NCI-H748 treated with DMSO at 0.1 percent for 48 hours (cell line): ENCODE data around the gene ST3GAL4.
"Not testable (repeated sequence)": the region's sequence is repeated elsewhere in the genome, so short reads cannot be mapped to it uniquely, and the experiment has no call there.

Experiments
- DNase-seq: peaks from one replicate; lab custom pipeline; 2025; lab: John Stamatoyannopoulos, UW

Gene ST3GAL4

DNA sequence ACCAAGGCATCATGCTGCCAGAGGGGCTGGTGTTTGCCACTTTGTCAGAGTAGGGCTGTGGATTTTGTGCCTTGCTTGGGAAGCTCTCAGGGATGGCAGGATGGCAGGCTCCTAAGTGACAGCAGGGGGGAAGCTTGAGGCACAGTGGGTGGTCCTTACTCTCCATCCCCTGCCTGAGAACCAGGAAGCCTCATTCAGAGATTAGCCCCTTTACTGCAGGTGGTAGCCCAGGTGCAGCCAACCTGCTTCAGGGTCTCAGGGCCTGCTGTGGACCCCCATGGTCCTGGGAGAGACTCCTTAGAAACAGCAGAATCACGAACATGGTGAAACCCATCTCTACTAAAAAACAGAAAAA lies 8.9 kb upstream of the ST3GAL4 start:
- no peak for DNase-seq

DNA sequence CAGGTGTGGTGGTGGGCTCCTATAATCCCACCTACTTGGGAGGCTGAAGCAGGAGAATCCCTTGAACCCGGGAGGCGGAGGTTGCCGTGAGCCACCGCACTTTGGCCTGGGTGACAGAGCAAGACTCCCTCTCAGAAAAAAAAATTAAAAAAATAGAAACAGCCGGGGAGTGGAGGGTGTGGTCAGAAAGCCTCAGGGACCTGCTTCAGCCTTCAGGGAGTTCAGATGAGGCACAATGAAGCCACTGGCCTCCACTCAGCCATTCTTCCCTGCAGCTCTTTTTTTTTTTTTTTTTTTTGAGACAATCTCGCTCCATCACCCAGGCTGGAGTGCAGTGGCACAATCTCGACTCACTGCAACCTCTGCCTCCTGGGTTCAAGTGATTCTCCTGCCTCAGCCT lies 8.5 kb upstream of the ST3GAL4 start:
- DNase-seq = not testable (repeated sequence)

DNA sequence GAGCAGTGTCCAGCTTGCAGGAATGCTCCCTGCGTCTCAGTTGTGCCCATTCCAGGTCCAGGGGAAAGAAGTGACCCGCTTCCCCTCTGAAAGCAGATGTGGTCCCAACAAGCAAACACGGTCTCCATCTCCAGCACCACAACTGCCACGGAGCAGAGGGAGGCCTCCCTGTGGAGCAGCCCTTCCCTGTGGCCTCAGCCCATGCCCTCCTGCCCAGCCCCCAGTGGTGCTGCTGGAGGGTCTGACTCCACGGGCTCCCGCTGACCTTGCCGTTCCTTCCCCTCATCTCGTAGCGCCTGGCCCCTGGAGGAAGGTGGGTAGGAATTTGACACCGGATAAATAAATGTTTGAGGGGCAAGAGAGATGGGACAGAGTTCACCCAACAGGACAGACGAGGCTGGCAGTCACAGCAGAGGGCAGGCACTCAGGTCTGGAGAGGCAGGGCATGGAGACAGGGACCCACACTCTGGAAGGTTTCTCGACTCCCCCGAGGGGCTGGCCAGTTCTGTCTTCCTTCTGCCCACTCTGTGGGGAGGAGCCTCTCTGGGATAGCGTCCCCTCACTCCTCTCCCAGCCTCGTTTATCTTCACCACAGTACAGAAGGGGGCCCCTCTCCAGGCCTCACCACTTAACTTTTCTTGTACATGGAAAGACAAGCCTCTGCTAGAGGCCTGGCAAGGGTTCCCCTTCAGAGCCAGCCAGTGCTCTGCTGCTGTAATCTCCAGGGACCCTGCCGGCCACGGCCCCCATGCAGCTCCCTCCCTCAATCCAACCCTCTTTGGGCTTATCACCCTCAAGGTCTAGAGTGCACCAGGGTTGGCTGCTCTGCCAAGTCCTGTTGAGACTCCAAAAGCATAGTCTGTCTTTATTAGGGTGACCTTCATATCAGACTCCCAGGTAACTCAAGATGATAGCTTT lies 7.5 kb upstream of the ST3GAL4 start:
- DNase-seq = no peak

DNA sequence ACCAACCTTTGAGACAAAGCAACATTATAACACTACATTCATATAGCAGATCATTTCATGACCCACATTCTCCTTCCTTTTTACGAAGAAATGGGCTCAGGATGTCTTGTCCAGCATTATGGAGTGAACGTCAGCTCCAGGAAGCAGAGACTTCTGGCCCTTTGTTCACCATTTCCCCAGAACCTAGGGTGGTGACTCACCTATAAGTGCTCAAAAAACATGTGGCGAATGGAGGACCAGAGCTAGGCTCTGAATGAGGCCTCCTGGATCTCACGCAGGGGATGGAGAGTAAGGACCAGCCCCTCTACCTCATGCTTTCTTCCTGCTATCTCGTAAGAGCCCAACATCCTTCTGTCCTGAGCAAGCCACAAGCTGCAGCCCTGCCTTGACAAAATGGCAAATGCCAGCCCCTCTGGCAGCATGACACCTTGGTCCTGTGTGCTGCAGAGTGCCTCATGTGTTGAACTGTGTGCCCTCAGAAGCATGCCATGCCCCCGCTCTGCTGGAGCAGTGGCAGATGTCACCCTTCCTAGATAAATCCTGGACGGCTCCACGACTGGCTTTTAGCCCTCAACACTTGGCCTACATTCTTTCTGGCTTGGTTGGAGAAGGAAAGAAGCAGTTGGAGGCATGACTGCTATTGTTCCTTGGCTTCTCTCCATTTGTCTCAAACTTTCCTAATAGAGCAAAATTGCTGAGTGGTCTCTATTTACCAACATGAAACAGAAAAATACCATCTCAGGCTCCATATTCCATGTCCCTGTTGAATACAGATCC lies 6.5 kb upstream of the ST3GAL4 start:
- DNase-seq = no peak

DNA sequence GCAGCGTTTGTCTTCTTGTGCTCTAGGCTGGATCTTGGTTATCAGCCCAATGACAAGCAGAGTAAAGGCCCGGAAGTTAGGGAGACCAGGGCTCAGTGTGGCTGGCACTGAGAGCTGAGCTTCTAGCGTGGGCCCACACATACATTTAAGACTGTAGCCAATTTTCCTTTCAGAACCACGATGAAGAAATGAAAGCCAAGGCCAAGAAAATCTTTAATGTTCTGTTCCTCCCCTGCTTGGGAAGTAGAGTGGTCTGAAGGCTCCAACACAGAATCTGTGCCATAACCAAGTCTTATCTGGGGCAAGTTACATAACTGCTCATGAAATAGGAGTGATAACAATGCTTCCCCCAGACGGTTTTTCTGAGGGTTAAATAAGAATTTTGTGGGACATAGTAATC lies 4.7 kb upstream of the ST3GAL4 start:
- no peak for DNase-seq

DNA sequence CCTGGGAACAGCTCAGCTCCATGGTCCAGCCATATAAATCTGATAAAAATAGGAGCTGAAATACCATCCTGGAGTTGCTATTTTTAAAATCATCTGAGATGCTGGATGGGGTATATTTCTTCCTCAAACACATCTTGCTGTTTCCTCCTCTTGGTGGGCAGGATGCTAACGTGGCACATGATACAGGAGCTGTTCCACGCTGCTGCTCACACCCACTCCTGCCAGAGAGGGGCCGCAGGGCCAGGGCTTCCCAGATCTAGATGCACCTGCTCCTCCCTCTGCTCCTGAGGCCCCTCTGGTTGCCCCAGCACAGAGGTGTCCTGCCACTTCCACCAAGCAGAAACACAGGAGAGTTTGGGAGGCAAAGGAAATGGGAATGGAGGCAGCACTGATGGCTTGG lies 3.3 kb upstream of the ST3GAL4 start:
- no peak for DNase-seq

DNA sequence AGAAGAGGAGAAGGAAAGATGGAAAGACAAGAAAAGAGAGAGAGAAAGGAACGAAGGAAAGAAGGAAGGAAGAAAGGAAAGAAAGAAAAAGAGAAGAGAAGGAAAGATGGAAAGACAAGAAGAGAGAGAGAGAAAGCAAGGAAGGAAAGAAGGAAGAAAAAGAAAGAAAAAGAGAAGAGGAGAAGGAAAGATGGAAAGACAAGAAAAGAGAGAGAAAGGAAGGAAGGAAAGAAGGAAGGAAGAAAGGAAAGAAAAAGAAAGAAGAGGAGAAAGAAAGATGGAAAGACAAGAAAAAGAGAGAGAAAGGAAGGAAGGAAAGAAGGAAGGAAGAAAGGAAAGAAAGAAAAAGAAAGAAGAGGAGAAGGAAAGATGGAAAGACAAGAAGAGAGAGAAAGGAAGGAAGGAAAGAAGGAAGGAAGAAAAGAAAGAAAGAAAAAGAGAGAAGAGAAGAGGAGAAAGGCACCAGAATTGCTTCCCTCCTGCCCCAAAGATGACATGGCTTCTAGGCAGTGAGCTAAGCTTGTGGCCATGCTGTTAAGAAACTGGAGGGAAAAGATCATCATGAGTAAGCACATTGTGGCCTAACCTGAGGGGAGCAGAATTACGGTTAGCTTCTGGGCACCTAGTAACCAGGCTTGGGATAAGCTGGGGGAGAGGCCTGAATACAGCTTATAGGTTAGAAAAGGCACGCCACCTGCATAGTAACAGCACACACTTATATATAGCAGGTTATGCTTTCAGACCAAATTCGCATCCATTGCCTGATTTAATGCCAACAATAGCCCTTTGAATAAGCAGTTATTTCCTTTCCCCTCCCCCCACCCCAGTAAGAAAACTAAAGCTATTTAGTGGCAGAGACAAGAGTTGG lies 2.3 kb upstream of the ST3GAL4 start:
- DNase-seq = no peak

DNA sequence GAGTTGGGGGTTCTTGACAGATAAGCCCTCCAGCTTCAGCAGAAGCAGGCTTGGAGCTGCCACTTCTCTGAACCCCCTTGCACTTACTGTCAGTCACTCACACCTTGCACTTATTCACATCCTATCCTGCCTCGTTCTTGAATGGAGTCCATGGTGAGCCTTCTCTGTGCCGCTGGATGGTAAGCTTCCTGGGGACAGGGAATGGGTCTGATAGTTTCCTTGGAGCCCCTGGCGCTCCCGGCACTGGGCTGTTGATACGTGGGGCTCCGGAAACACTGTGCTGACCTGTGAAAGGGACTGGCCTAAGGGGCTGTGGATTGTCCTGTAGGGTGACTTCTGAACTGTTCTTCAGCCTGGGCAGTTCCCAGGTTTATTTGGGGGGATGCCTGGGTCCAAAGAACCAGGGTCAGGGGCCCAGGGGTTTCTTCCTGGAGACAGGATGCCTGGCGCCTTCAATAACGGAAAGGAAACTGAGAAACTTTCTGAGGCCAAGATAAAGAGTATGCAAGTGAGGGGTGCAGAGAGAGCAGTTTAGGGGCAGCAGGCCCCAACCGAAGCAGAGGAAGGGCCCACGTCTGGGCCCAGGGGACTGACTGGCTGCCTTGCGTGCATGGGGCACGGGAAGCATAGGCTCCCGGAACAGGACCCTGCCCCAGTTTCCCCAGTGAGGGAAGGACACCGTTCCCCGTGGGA lies 709 bp upstream of the ST3GAL4 start:
- no peak for DNase-seq

DNA sequence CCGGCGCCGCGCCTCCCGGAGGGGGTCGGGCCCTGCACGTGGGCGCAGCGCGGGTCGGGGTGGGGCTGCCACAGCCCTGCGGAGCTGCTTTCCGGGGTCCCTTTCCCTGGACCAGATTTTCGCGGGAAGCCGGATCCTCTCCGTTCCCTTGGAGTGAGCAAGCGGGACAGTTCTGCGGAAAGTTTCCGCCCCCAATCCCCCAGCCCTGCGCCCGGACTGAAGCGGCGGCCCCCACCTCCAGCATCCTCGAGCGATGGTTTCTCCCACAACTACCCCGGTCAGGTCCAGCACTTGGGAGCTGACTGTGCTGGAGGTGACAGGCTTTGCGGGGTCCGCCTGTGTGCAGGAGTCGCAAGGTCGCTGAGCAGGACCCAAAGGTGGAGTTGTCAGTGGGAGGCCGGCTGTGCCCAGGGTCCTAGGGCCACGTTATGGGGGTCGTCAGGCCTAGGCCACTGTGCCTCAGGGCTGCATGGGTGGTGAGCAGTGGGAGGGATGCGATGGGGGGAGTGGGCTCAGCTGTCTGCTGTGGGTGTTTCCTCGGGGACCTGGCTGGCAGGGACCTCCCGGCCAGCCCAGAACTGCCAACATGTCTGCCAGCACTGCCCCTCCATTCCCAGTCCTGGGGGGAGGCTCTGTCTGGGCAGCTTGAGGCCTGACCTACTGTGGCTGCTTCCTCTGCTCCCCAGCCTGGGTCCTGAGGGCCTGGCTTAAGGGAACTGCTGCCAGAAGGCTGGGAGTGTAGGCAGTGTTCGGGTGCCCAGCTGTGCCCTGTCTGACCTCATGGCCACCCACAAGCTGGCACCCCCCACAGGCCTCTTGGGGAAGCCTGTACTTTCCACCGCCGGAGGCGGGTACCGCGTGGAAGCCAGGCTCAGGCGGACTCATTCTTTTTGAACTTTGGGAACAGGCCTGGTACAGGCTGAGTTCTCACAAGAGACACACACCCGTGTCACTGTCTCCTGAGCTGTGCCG lies 726 bp downstream of the ST3GAL4 start:
- DNase-seq = no peak

DNA sequence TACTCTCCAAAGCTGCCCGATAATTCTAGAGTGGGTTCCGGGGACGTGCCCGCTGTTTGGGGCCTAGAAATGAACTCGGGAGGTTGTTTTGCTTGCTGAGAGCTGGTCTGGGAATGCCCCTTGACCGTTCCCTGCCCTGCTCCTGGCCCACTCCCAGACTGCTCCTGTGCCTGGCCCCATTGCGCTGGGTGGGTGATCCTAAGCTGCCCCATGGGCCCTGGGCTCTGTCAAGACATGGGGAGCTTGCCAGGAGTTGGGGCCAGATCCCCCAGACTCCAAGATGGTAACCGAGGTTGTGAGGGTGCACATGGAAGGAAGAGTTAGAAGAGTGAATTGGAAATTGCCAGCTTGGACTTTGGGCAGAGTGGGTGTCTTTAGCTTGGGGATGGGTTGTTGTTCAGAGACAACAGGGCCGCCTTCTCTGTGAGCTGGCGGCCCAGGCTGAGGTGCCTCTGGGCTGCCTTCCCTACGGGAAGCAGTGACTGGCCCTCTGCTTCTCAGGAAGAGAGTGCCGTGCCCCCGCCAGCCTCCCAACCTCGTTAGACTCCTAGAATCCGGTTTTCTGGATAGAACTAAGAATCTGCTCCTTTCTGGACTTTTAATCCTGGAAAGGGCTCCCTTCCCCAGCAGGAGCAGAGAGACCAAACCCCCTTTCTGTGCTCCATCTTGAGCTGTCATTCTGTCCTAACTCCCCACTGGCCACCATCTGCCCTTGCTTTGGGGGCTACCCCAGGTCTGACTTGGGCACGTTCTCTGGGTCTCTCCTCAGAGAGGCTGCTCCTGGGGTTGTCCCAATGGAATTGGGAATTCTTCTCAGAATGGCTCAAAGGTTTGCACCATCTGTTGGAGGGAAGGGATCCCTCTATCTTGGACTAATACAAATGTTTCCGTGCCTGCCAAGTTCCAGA lies 1.8 kb downstream of the ST3GAL4 start:
- DNase-seq = no peak

DNA sequence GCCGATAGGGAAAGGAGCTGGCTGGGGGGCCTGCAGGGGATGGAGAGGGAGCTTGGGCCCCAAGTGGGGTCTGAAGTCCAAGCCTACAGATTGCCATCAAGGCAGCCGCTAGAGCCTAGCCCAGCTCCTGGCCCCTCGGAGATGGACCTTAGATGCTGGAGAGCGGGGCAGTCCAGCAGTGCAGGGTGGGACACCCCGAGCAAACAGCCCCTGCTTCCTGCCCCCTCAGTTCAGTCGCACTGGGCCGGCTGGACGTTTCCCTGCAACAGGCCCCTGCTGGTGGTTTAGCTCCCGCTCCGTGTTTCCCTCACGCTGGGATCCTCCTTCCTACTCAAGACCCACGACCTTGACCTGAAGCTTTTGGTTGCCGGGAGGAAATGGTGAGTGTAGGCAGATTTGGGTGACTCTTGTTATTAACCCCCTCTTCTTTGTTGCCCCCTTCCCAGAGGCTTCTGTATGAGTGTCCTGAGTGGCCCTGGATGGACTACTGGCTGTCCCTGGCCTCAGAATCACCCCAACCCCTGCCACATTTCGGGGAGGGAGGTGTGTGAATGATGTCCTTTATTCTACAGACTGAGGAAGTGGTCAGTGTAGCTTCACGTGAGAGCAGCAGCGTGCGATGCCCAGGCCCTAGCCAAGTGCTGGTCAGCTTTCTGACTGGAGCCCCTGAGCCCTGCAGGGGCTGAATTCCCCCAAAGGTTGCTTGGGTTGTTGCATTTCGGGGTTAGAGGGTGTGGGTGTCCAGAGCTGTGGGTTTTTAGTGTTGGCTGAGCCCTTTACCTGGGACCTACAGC lies 2.7 kb downstream of the ST3GAL4 start:
- no peak for DNase-seq

DNA sequence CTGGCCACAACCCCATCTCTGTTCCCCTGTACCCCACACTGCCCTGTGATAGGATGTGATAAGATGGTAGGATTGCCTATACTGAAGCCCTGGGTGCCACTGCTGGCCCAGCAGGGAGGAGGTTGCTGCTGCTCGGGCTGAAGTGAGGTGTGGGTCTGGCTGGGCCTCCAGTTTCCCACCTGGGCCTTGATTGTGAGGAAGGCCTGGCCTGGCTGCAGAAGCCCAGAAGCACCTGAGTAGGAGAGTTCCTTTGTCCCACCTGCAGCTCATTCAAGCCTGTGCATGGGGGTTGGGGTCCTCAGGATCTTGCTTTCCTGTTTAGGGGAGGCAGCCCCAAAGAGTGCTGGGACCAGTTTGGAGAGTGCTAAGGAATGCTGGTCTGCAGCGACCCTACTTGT lies 3.3 kb downstream of the ST3GAL4 start:
- no peak for DNase-seq

DNA sequence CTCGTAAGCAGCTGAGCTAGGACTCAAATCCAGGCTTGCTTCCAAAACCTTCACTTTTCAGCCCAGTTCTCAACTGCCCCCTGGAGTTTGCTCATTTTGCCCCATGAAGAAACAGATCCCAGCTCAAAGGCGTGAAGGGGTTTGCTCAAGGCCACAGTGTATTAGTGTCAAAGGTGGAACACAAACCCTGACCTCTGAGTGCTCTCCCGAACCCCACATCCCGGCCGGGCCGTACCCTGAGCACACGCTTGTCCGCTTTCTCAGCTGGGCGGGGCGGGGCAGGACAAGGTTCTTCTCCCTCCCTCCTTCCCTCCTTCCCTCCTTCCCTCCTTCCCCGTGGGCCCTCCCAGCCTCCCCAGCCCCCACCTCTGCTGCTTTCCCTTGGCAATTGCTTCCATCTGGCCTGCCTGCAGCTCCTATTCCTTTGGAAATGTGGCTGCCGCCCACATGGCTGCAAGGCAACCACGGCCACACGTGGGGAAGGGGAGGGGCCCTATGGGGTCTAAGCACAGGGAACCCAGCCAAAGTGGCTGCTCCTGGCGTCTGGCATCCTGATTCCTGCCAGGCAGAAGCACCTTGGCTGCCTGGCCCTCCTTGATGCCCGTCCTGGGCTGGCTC lies 4.1 kb downstream of the ST3GAL4 start:
- no peak for DNase-seq

DNA sequence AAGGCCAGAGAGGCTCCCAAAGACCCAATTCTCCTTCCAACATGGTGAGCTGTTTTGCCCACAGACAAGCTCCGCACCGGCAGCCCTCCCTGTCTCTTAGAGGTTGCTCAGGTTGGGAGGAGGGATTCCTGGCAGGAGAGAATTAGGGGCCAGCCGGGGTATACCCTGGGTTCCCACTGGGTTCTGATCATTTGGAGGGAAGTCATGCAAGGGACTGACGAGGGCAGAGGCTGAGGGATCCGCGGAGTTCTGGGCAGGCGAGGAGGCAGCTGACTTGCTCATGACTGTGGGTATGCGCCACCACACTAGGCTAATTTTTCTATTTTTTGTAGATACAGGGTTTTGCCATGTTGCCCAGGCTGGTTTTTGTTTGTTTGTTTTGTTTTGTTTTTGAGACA lies 4.6 kb downstream of the ST3GAL4 start:
- DNase-seq = no peak

DNA sequence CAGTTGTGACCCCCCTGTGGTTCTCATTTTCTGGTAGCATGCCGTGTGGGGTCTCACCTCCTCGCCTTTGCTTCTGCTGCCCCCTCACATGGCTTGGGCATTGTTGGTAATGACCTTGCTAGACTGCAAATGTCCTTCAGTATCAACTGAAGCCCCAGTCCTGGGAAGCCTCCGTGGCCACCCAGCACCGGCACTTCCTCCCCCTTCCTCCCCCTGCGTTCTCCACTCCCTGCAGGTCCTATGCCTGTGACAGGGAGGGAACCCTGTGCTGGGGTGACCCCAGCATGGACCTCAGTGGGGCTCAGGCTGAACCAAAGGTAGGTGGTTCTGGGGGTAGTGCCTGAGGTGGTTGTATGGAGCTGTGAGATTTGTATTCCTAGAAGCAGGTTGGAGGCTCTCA lies 5.9 kb downstream of the ST3GAL4 start:
- no peak for DNase-seq

DNA sequence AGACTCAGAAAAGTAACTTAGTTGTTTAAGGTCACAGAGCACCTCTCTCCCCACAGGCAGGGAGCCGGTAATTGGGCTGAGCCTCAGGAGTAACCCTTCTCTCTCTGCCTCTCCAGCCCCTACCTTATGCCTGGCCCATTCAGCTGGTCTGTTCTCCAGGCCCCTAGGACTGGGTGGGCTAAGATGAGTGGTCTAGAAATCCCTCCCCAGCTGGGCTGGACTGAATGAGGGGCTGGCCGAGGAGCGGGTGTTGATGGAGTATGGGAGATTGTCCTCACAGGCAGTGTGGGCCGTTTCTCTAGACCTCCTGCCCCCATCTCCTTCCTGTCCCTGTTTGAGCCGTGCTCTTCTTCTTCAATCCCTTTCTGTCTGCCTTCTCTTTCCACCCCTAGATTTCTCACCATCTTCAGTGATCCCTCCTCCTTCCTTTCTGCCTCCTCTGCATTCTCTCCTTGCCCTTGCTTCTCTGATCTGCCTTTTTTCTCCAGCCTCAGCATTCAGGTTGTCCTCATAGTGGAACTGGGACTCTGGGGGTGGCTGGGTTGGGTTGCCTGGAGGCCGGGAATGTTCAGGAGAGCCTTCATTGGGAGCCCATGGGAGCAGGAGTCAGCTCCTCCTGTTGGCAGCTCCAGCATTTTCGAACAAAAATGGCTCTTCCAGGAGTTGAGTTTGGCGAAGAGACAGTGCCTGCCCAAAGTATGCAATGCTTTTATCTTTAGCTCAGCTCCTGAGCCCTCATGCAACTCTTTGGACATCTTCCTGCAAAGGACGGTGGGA lies 7.6 kb downstream of the ST3GAL4 start:
- DNase-seq = no peak

DNA sequence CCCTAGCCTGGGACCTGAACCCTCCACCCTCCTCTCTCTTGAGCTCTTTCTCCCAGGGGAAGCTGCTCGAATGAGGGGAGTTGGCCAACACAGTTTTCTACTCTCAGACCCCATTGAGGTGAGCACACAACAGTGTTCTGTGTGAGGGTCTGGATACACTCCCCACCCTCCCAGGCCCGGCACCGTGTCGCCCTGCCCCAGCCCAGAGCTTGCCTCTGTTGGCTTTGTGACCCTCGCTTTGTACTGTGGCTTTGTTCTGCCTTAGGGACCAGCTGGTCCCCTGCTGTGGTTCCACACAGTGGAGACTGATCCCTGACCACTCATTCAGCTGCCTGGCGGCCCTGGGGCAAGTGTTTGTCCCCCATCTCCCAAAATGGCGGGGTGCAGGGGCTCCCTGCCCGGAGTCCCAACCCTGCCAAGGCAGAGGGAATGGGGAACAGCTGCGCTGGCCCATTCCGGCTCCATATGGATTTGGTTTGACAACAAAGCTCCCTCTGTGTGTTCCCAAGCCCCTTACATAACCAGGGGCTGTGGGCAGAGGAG lies 8.3 kb downstream of the ST3GAL4 start:
- DNase-seq = no peak
